GM18907 (cell line): ENCODE measurements around the gene CSNK1A1L.

Experiments used
- ATAC-seq: cut with Tn5 transposase; IDR thresholded peaks from one replicate; pipeline ENCODE4 v1.9.1; 2021; ENCODE audit warnings: mild to moderate bottlenecking, moderate library complexity; ENCODE audit not compliant: unreplicated experiment

Gene CSNK1A1L

GRCh38 chr13:37107868-37108267, 2.4 kb upstream of the CSNK1A1L start:
- no peak for ATAC-seq

GRCh38 chr13:37107456-37107855, 2.0 kb upstream of the CSNK1A1L start:
- no peak for ATAC-seq

GRCh38 chr13:37106642-37107041, 1.2 kb upstream of the CSNK1A1L start:
- ATAC-seq: no peak

- ATAC-seq: no peak
Measured at GRCh38 chr13:37102896-37103295, 2.6 kb downstream of the CSNK1A1L start.

GRCh38 chr13:37101201-37101600, 4.3 kb downstream of the CSNK1A1L start:
- no peak for ATAC-seq

- ATAC-seq: no peak
Measured at GRCh38 chr13:37100731-37101130, 4.7 kb downstream of the CSNK1A1L start.

GRCh38 chr13:37097076-37097475, 8.4 kb downstream of the CSNK1A1L start:
- no peak for ATAC-seq

- ATAC-seq: no peak
Measured at GRCh38 chr13:37094840-37095239, 10.6 kb downstream of the CSNK1A1L start.

- ATAC-seq: no peak
Measured at GRCh38 chr13:37094099-37094498, 11.4 kb downstream of the CSNK1A1L start.

- ATAC-seq: no peak
Measured at GRCh38 chr13:37091835-37092234, 13.6 kb downstream of the CSNK1A1L start.

GRCh38 chr13:37090912-37091311, 14.6 kb downstream of the CSNK1A1L start:
- ATAC-seq: no peak

GRCh38 chr13:37089495-37089894, 16.0 kb downstream of the CSNK1A1L start:
- no peak for ATAC-seq

- ATAC-seq: no peak
Measured at GRCh38 chr13:37087486-37087885, 18.0 kb downstream of the CSNK1A1L start.

GRCh38 chr13:37085606-37086005, 19.9 kb downstream of the CSNK1A1L start:
- ATAC-seq: no peak

GRCh38 chr13:37076818-37077217, 28.6 kb downstream of the CSNK1A1L start:
- no peak for ATAC-seq

- ATAC-seq: no peak
Measured at GRCh38 chr13:37075164-37075563, 30.3 kb downstream of the CSNK1A1L start.

- ATAC-seq: peak; percentile 49
Measured at GRCh38 chr13:37074703-37075102, 30.8 kb downstream of the CSNK1A1L start.

- no peak for ATAC-seq
Measured at GRCh38 chr13:37072024-37072423, 33.4 kb downstream of the CSNK1A1L start.

- no peak for ATAC-seq
Measured at GRCh38 chr13:37070956-37071355, 34.5 kb downstream of the CSNK1A1L start.

- no peak for ATAC-seq
Measured at GRCh38 chr13:37070145-37070695, 35.2 kb downstream of the CSNK1A1L start.

- ATAC-seq: no peak
Measured at GRCh38 chr13:37069597-37070103, 35.8 kb downstream of the CSNK1A1L start.

GRCh38 chr13:37068962-37069361, 36.5 kb downstream of the CSNK1A1L start:
- ATAC-seq: no peak

- ATAC-seq: peak; percentile 60
Measured at GRCh38 chr13:37067874-37068273, 37.6 kb downstream of the CSNK1A1L start.
